SK-N-SH (cell line): ENCODE results near the gene APLP2. TPM values are rescaled to one million over a fixed set of nuclear protein-coding genes. Genes with fewer than 3 reads are reported as not detected.

ENCODE experiments used
- CTCF ChIA-PET: fragments of 300-600, 350-600 bp; formaldehyde crosslinking; extraction: SDS; loops from one replicate; lab custom pipeline; 2021; lab: Yijun Ruan, JAX
- POLR2A ChIA-PET: fragments of 350-600 bp; sonication (Branson Sonifier 250); formaldehyde crosslinking; extraction: SDS; loops from one replicate; lab custom pipeline; 2020; ENCODE audit warnings: antibody characterized with exemption, inconsistent platforms; lab: Yijun Ruan, JAX
- DNase-seq: peaks from one replicate; pipeline ENCODE4 v3.0.0; 2012
- H2AFZ ChIP-seq: fragments of 200-600 bp; sonication (generic); 2 replicates; pipeline ENCODE4 v1.8.1; 2016; ENCODE audit warnings: antibody characterized with exemption, mild to moderate bottlenecking, low read depth
- H3F3A ChIP-seq: fragments of 200-600 bp; sonication (generic); replicated peaks from 2 replicates; pipeline ENCODE3; 2016; ENCODE audit warnings: antibody characterized with exemption, mild to moderate bottlenecking; ENCODE audit not compliant: insufficient read depth
- H3K27ac ChIP-seq, 2 experiments: fragments of 200-500 bp in 1 of 2; fragments of 200-600 bp in 1 of 2; sonication (Bioruptor generic) in 1 of 2; sonication (generic), shearing (Covaris generic) in 1 of 2; 2 replicates each; pipeline versions ENCODE4 v1.5.1 to v1.6.1; 2014 to 2016; ENCODE audit warnings: low read depth in 2 of 2, inconsistent platforms in 1 of 2, low read length in 1 of 2, mild to moderate bottlenecking in 1 of 2, mixed read lengths in 1 of 2
- H3K27me3 ChIP-seq: fragments of 200-600 bp; sonication (generic), shearing (Covaris generic); 2 replicates; pipeline ENCODE4 v1.6.1; 2016; ENCODE audit warnings: mixed run types; ENCODE audit not compliant: insufficient read depth
- H3K36me3 ChIP-seq, 2 experiments: fragments of 200-500 bp in 1 of 2; fragments of 200-600 bp in 1 of 2; sonication (Bioruptor generic) in 1 of 2; sonication (generic) in 1 of 2; replicated peaks in 1 of 2; 2 replicates each; pipeline versions ENCODE3 to v1.5.1; 2014 to 2016; ENCODE audit warnings: low read length in 1 of 2, mild to moderate bottlenecking in 1 of 2; ENCODE audit not compliant: insufficient read depth in 2 of 2, control insufficient read depth in 1 of 2
- H3K4me1 ChIP-seq, 2 experiments: fragments of 200-500 bp in 1 of 2; fragments of 200-600 bp in 1 of 2; sonication (Bioruptor generic) in 1 of 2; sonication (generic), shearing (Covaris generic) in 1 of 2; 2 replicates each; pipeline versions ENCODE4 v1.5.1 to v1.6.1; 2014 to 2016; ENCODE audit warnings: low read depth in 1 of 2, low read length in 1 of 2, mixed run types in 1 of 2; ENCODE audit not compliant: insufficient read depth in 2 of 2, control insufficient read depth in 1 of 2
- H3K4me2 ChIP-seq: fragments of 200-600 bp; sonication (generic), shearing (Covaris generic); 2 replicates; pipeline ENCODE4 v1.6.1; 2017; ENCODE audit warnings: mixed run types
- H3K4me3 ChIP-seq, 2 experiments: fragments of 200-500 bp in 1 of 2; fragments of 200-600 bp in 1 of 2; sonication (Bioruptor generic) in 1 of 2; sonication (generic), shearing (Covaris generic) in 1 of 2; 2 replicates each; pipeline versions ENCODE4 v1.5.1 to v1.8.1; 2014 to 2016; ENCODE audit warnings: low read depth in 2 of 2, inconsistent platforms in 1 of 2, low read length in 1 of 2, mild to moderate bottlenecking in 1 of 2, mixed read lengths in 1 of 2, moderate library complexity in 1 of 2
- H3K79me2 ChIP-seq: fragments of 200-600 bp; sonication (generic); 2 replicates; pipeline ENCODE4 v1.8.1; 2017; ENCODE audit warnings: mild to moderate bottlenecking; ENCODE audit not compliant: insufficient read depth
- H3K9ac ChIP-seq: fragments of 200-600 bp; sonication (generic); 2 replicates; pipeline ENCODE4 v1.6.1; 2017; ENCODE audit warnings: mixed run types
- H3K9me2 ChIP-seq: fragments of 200-600 bp; sonication (generic); 2 replicates; pipeline ENCODE4 v1.6.1; 2017; ENCODE audit warnings: mixed run types
- H3K9me3 ChIP-seq: fragments of 200-600 bp; sonication (generic); 2 replicates; pipeline ENCODE4 v1.6.1; 2017; ENCODE audit warnings: mixed run types, mild to moderate bottlenecking, moderate library complexity
- H4K20me1 ChIP-seq: fragments of 200-600 bp; sonication (generic); 2 replicates; pipeline ENCODE4 v1.6.1; 2017; ENCODE audit warnings: mild to moderate bottlenecking, mixed run types; ENCODE audit not compliant: insufficient read depth
- ELF1 ChIP-seq: IDR thresholded peaks from 2 replicates; pipeline ENCODE4 v1.4.0; 2012
- EZH2phosphoT487 ChIP-seq: fragments of 200-600 bp; sonication (generic); IDR thresholded peaks from 2 replicates; pipeline ENCODE4 v1.6.1; 2017; ENCODE audit warnings: low read depth, mixed run types, mild to moderate bottlenecking, antibody characterized with exemption, moderate library complexity, borderline replicate concordance
- GABPA ChIP-seq: IDR thresholded peaks from 2 replicates; pipeline ENCODE4 v1.4.0; 2012; ENCODE audit warnings: low read depth, mild to moderate bottlenecking
- GATA2 ChIP-seq: sonication (generic); formaldehyde crosslinking; IDR thresholded peaks from 2 replicates; pipeline ENCODE4 v1.5.0; 2020; ENCODE audit warnings: mild to moderate bottlenecking, missing genetic modification reagents
- MEF2A ChIP-seq: IDR thresholded peaks from 2 replicates; pipeline ENCODE4 v1.4.0; 2012; ENCODE audit warnings: low read depth, borderline replicate concordance
- MXI1 ChIP-seq: IDR thresholded peaks from 2 replicates; pipeline ENCODE4 v1.6.1; 2012; ENCODE audit warnings: mild to moderate bottlenecking, low read depth, low read length, improper control_type of control experiment
- NRF1 ChIP-seq: IDR thresholded peaks from 2 replicates; pipeline ENCODE4 v1.6.1; 2012; ENCODE audit warnings: low read depth, mild to moderate bottlenecking, low read length
- REST ChIP-seq: IDR thresholded peaks from 2 replicates; pipeline ENCODE4 v1.6.1; 2012; ENCODE audit warnings: mild to moderate bottlenecking, low read depth, low read length, moderate library complexity
- RFX5 ChIP-seq: IDR thresholded peaks from 2 replicates; pipeline ENCODE4 v1.6.1; 2012; ENCODE audit warnings: mild to moderate bottlenecking, improper control_type of control experiment, low read length
- RXRA ChIP-seq: IDR thresholded peaks from 2 replicates; pipeline ENCODE4 v1.4.0; 2012; ENCODE audit warnings: low read depth, mild to moderate bottlenecking, borderline replicate concordance
- SIN3A ChIP-seq: IDR thresholded peaks from 2 replicates; pipeline ENCODE4 v1.6.1; 2012; ENCODE audit warnings: low read depth, mild to moderate bottlenecking, low read length, moderate library complexity, borderline replicate concordance
- TAF1 ChIP-seq: IDR thresholded peaks from 2 replicates; pipeline ENCODE4 v1.6.1; 2012; ENCODE audit warnings: low read depth, mild to moderate bottlenecking, low read length, moderate library complexity, borderline replicate concordance
- TCF12 ChIP-seq: IDR thresholded peaks from 2 replicates; pipeline ENCODE4 v1.4.0; 2012
- TEAD4 ChIP-seq: IDR thresholded peaks from 2 replicates; pipeline ENCODE4 v1.4.0; 2012; ENCODE audit warnings: mild to moderate bottlenecking, borderline replicate concordance; ENCODE audit not compliant: insufficient read depth
- YY1 ChIP-seq: IDR thresholded peaks from 2 replicates; pipeline ENCODE4 v1.4.0; 2012; ENCODE audit warnings: low read depth, mild to moderate bottlenecking
- ZBTB33 ChIP-seq: IDR thresholded peaks from 2 replicates; pipeline ENCODE4 v1.4.0; 2012; ENCODE audit warnings: low read depth, borderline replicate concordance
- WGBS: methylation state at CpG from one replicate; pipeline ENCODE4 v1.1.6; 2017; ENCODE audit warnings: low lambda C conversion rate; 5-methylcytosine and 5-hydroxymethylcytosine counted together
- polyA plus RNA-seq, 3 experiments: library from polyadenylated mRNA; depleted of rRNA; stranded (reverse); fragments of >200 nt; gene quantifications; 2 replicates each; pipeline ENCODE4 v1.2.3, GENCODE V29; 2012

Gene APLP2
- polyA plus RNA-seq, 1 of the 3 experiments (the other 2 are of a cell fraction): 424 TPM

- no peaks in the 10 kb centered on the region for H3K79me2 ChIP-seq
- H3K36me3 ChIP-seq: no peaks in the 10 kb centered on the region
- ChIA-PET CTCF (interaction anchor here (1.3 kb wide), 1 partner anchor 81 kb away, joined by 3 read pairs; no protein-coding TSS in a partner anchor), POLR2A (no interaction called here)
- 88% methylated on average over 1 of the region's 1 CpG for WGBS
- DNase-seq: no peak
- TF ChIP-seq REST (no peak), GATA2 (CRISPR knock-in tag) (no peak), TEAD4 (no peak), NRF1 (no peak)
- H3K9ac ChIP-seq: no peak overlapping the region
- peaks cover 3% of the 10 kb centered on the region; the same call in 1 of the 2 replicates for H3K9me3 ChIP-seq
- H3K27ac ChIP-seq: no peak overlapping the region
- no peak overlapping the region for H3K4me3 ChIP-seq
- H3K4me1 ChIP-seq: peaks cover 2 to 5% of the 10 kb centered on the region in 2 experiments; a peak in 2 of 4 replicates
- no peak overlapping the region for H3K4me2 ChIP-seq
- no peaks in the 10 kb centered on the region for H4K20me1 ChIP-seq
- H3K27me3 ChIP-seq: no peaks in the 10 kb centered on the region
- peaks cover 12% of the 10 kb centered on the region for H3F3A ChIP-seq
- H2AFZ ChIP-seq: no peak overlapping the region
- no peaks in the 10 kb centered on the region for H3K9me2 ChIP-seq
Observed at GRCh38 chr11:130051082-130051481, 18.6 kb upstream of the APLP2 start.

- Histone ChIP-seq H3K9me2 (no peaks in the 10 kb centered on the region), H3F3A (peaks cover 12% of the 10 kb centered on the region), H3K36me3 (no peaks in the 10 kb centered on the region), H3K27me3 (no peaks in the 10 kb centered on the region), H3K9ac (no peak overlapping the region), H3K4me3 (no peak overlapping the region), H3K4me2 (no peak overlapping the region), H2AFZ (no peak overlapping the region), H3K4me1 (peaks cover 2 to 5% of the 10 kb centered on the region in 2 experiments; a peak in 2 of 4 replicates), H4K20me1 (no peaks in the 10 kb centered on the region), H3K79me2 (no peaks in the 10 kb centered on the region), H3K9me3 (peaks cover 3% of the 10 kb centered on the region; the same call in 1 of the 2 replicates), H3K27ac (no peak overlapping the region)
- no peak for DNase-seq
- CTCF ChIA-PET: interaction anchor here (1.3 kb wide), 1 partner anchor 79 kb away, joined by 3 read pairs; no protein-coding TSS in a partner anchor
- WGBS: 43% methylated on average over 3 of the region's 3 CpGs
- no peak for TF ChIP-seq MXI1
- TF ChIP-seq SIN3A: no peak
- TF ChIP-seq TAF1: no peak
- TF ChIP-seq ELF1: no peak
- TF ChIP-seq YY1: no peak
- no peak for TF ChIP-seq RFX5
- no peak for TF ChIP-seq ZBTB33
- TF ChIP-seq EZH2phosphoT487: no peak
- TF ChIP-seq MEF2A: no peak
- no peak for TF ChIP-seq GABPA
- no peak; the same call in 1 of the 2 replicates for TF ChIP-seq TCF12
- TF ChIP-seq TEAD4: no peak
- TF ChIP-seq RXRA: no peak
- POLR2A ChIA-PET: no interaction called here
Observed at GRCh38 chr11:130052567-130052966, 17.1 kb upstream of the APLP2 start.
